Body of pancreas (tissue), 4 donors: ENCODE measurements around the gene AUTS2. TPM values are rescaled to one million over a fixed set of nuclear protein-coding genes. Genes with fewer than 3 reads are reported as not detected.

Experiments
- ATAC-seq: fragments of 150-250 bp; one replicate; pipeline ENCODE4 v1.9.1; 2016
- DNase-seq, 4 donors: peaks; one replicate each; pipeline ENCODE4 v3.0.0-alpha.2; 2019
- H3K27ac ChIP-seq, 4 donors: fragments of 200-600 bp; sonication (generic); 1 replicate in 3 of 4; 2 replicates in 1 of 4; pipeline versions ENCODE4 v1.5.1 to v1.6.1; 2016 to 2019; ENCODE audit warnings: mild to moderate bottlenecking in 1 of 4, mixed read lengths in 1 of 4, moderate library complexity in 1 of 4
- H3K27me3 ChIP-seq, 2 donors: fragments of 200-600 bp; sonication (generic); one replicate each; pipeline ENCODE4 v1.6.0; 2016; ENCODE audit warnings: mild to moderate bottlenecking in 1 of 2
- H3K36me3 ChIP-seq, 2 donors: fragments of 200-600 bp; sonication (generic); replicated peaks in 1 of 2; 2 replicates each; pipeline ENCODE4 v1.5.1; 2016; ENCODE audit warnings: low read depth in 2 of 2; ENCODE audit not compliant: insufficient read depth in 1 of 2
- H3K4me1 ChIP-seq: fragments of 200-600 bp; sonication (generic); one replicate; pipeline ENCODE4 v1.6.0; 2016
- H3K4me3 ChIP-seq, 2 donors: fragments of 200-600 bp; sonication (generic); 1 replicate in 1 of 2; 2 replicates in 1 of 2; pipeline ENCODE4 v1.5.1; 2016 to 2019
- H3K9me3 ChIP-seq, 3 donors: fragments of 200-600 bp; sonication (generic); 1 replicate in 2 of 3; 2 replicates in 1 of 3; pipeline ENCODE4 v1.5.1; 2016
- POLR2A ChIP-seq, 3 donors: fragments of 450-650 bp; IDR thresholded peaks; one replicate each; pipeline ENCODE4 v1.6.1; 2016; ENCODE audit warnings: antibody characterized with exemption in 3 of 3, mild to moderate bottlenecking in 2 of 3
- WGBS, 2 donors: methylation state at CpG; one replicate each; pipeline ENCODE4 v1.1.5; 2017; 5-methylcytosine and 5-hydroxymethylcytosine counted together
- intact Hi-C: fragments of 100-400 bp; cut with DNase I; formaldehyde crosslinking; loops from one replicate; pipeline ENCODE4 v1.15.1; 2023
- total RNA-seq, 2 donors: library from RNA; depleted of rRNA; stranded (reverse); fragments of >200 nt; gene quantifications; one replicate each; pipeline ENCODE4 v1.1.0, GENCODE V29; 2016
- TF ChIP-seq, protein P1 (sequence below), 7 experiments: fragments of 450-650 bp in 4 of 7; fragments of 200-600 bp in 3 of 7; sonication (generic) in 3 of 7; IDR thresholded peaks; one replicate each; pipeline ENCODE4 v1.5.1; 2016 to 2019; ENCODE audit warnings: antibody characterized with exemption in 7 of 7

AUTS2 gene
- total RNA-seq, 2 donors from 2014 or later, result 11.7 to 18.5 TPM

DNA sequence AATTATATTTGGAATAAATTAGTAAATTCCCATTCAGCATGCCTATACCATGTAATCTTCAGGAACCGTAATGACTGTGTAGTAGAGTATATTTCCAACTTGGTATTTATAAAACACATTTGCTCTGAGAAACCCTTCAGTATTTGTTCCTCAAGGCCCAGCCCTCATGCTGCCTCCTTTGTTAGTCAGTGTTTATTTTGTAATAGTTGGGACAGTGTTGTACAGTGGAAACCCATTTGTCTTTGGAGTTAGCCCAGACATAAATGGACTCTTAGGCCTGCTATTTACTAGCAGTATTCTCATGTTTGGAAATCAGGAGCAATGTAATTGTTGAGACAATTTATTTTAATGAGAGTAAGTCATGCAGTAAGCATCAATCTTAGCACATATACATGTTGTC lies 686.9 kb downstream of the AUTS2 start:
- Histone ChIP-seq H3K27me3 (no peaks in the 10 kb centered on the region), H3K9me3 (no peaks in the 10 kb centered on the region), H3K27ac (no peak overlapping the region), H3K4me3 (no peak overlapping the region), H3K36me3 (no peaks in the 10 kb centered on the region), H3K4me1 (no peaks in the 10 kb centered on the region)
- ATAC-seq (no peak), DNase-seq (no peak)
- intact Hi-C loops, result no loop called here
- WGBS, 2 donors, result 96 to 100% methylated on average over 1 of the region's 1 CpG
- no peak for TF ChIP-seq POLR2A (IDR thresholded peaks at IDR 0.05)
- TF ChIP-seq, protein P1, sequence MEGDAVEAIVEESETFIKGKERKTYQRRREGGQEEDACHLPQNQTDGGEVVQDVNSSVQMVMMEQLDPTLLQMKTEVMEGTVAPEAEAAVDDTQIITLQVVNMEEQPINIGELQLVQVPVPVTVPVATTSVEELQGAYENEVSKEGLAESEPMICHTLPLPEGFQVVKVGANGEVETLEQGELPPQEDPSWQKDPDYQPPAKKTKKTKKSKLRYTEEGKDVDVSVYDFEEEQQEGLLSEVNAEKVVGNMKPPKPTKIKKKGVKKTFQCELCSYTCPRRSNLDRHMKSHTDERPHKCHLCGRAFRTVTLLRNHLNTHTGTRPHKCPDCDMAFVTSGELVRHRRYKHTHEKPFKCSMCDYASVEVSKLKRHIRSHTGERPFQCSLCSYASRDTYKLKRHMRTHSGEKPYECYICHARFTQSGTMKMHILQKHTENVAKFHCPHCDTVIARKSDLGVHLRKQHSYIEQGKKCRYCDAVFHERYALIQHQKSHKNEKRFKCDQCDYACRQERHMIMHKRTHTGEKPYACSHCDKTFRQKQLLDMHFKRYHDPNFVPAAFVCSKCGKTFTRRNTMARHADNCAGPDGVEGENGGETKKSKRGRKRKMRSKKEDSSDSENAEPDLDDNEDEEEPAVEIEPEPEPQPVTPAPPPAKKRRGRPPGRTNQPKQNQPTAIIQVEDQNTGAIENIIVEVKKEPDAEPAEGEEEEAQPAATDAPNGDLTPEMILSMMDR (IDR thresholded peaks at IDR 0.05), result no peak

DNA sequence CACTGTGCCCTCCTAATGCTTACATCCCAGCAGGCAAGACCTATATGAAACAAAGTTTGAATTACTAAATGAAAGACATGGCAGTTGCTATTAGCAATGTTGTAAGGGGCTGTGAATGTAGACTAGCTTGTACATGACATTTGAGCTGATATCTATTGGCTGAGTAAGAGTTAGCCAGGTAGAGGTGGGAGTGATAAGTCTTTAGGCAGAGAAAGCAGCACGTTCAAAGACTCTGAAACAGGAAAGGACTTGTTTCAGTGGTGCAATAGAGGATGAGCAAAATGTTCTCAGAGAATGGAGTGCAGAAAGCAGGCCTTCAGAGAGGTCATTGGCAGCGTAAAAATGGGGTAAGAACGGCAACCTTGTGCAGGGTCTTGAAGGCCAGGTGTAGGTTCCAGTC lies 687.6 kb downstream of the AUTS2 start:
- WGBS, 2 donors, result 77 to 83% methylated on average over 3 of the region's 3 CpGs
- intact Hi-C loops, result no loop called here
- TF ChIP-seq POLR2A (IDR thresholded peaks at IDR 0.05), result no peak
- TF ChIP-seq, protein P1 (IDR thresholded peaks at IDR 0.05), result no peak

DNA sequence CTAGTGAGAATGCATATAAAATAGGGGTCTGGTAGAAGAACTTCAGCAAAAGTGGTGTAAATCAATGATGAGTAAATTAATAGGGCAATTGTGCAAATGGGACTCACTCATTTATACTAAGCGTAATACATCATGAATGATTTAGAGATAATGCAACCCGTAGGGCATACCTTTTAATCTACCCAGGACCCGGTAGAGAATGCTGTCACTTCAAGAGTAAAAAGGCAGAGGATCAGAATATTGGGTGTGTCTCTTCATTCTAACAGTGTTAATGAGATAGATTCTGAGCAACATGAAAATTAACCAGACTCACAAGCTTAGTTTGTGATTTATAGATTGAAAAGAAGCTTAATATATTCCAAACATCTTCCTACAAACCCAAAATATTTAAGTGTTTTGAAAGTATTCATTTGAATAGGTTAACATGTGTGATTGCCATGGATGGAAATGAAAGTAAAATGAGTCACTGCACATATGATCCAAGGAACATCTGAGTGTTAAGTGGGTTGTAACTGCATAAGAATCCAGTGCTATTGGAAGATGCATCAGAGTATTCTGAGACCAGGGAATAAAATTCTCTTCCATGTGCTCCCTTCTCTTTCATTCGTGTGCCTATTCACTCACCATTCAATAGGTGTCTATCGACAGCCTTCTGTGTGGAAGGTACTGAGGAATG lies 690.6 kb downstream of the AUTS2 start:
- no peak for ATAC-seq

More for the DNA sequence above, 687.6 kb downstream of the AUTS2 start:
- ATAC-seq (no peak), DNase-seq (no peak)
- no peaks in the 10 kb centered on the region for H3K27me3 ChIP-seq
- H3K4me3 ChIP-seq, result no peak overlapping the region
- no peaks in the 10 kb centered on the region for H3K4me1 ChIP-seq
- no peaks in the 10 kb centered on the region for H3K9me3 ChIP-seq
- no peaks in the 10 kb centered on the region for H3K36me3 ChIP-seq
- no peak overlapping the region for H3K27ac ChIP-seq

DNA sequence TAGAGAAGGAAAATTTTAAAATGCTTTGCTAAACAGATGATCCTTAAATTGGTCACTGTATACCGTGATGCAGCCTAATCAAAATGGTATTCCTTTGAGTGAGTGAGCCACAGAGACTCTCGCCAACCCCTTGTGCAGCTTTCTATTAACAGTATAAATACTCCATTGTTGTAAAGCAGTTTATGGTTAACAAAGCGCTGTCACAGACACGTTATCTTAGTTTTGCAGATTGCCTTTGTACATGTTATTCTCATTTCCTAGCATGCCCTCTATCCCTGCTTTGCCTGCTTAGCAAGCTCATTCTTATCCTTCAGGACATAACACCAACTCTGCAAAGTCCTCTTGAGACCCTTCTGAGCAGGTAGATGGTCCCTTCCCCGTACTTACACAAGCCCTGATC lies 694.4 kb downstream of the AUTS2 start:
- WGBS, 2 donors, result 52 to 60% methylated on average over 5 of the region's 5 CpGs
- no peak overlapping the region for H3K27ac ChIP-seq
- TF ChIP-seq, protein P1 (IDR thresholded peaks at IDR 0.05), result no peak
- TF ChIP-seq POLR2A (IDR thresholded peaks at IDR 0.05), result no peak
- intact Hi-C loops, result no loop called here
- no peaks in the 10 kb centered on the region for H3K27me3 ChIP-seq
- DNase-seq, result no peak
- no peak overlapping the region for H3K4me3 ChIP-seq
- no peak for ATAC-seq
- H3K4me1 ChIP-seq, result no peaks in the 10 kb centered on the region
- H3K9me3 ChIP-seq, result no peaks in the 10 kb centered on the region
- H3K36me3 ChIP-seq, result no peaks in the 10 kb centered on the region

More for the DNA sequence above, 690.6 kb downstream of the AUTS2 start:
- WGBS, 2 donors, result 76 to 80% methylated on average over 5 of the region's 5 CpGs
- no peak for DNase-seq
- intact Hi-C loops, result no loop called here
- no peak overlapping the region for H3K4me3 ChIP-seq
- H3K36me3 ChIP-seq, result no peaks in the 10 kb centered on the region
- no peak overlapping the region for H3K27ac ChIP-seq
- no peaks in the 10 kb centered on the region for H3K9me3 ChIP-seq
- no peaks in the 10 kb centered on the region for H3K4me1 ChIP-seq
- no peaks in the 10 kb centered on the region for H3K27me3 ChIP-seq
- TF ChIP-seq, protein P1 (IDR thresholded peaks at IDR 0.05), result no peak
- no peak for TF ChIP-seq POLR2A (IDR thresholded peaks at IDR 0.05)
